ENCODE results near the gene CD59. TPM values are rescaled to one million over a fixed set of nuclear protein-coding genes. Genes with fewer than 3 reads are reported as not detected.

CD59 gene
- total RNA-seq, 1 donor: 345 TPM

- H3K27ac ChIP-seq (ENCODE audit: low read depth, low read length): no peak overlapping the region
- no peak overlapping the region for H2AFZ ChIP-seq (ENCODE audit: low read length)
- H4K20me1 ChIP-seq (ENCODE audit: insufficient read depth, low read length): no peaks in the 10 kb centered on the region
- no peak overlapping the region for H3K4me3 ChIP-seq (ENCODE audit: insufficient read depth, low read length)
- no peaks in the 10 kb centered on the region for H3K27me3 ChIP-seq (ENCODE audit: insufficient read depth, low read length)
- no peak for TF ChIP-seq CTCF (IDR thresholded peaks at IDR 0.05; ENCODE audit: extremely low read depth, low read depth, low read length)
- H3K9me3 ChIP-seq (ENCODE audit: low read depth, low read length): no peaks in the 10 kb centered on the region
- no peak overlapping the region for H3K4me2 ChIP-seq (ENCODE audit: insufficient read depth, low read length)
- no peak for DNase-seq (ENCODE audit: insufficient read length, low spot score, missing footprints)
- H3K79me2 ChIP-seq (ENCODE audit: insufficient read depth, low read length): no peaks in the 10 kb centered on the region
- H3K4me1 ChIP-seq (ENCODE audit: insufficient read depth, low read length): no peaks in the 10 kb centered on the region
- no peaks in the 10 kb centered on the region for H3K36me3 ChIP-seq (ENCODE audit: insufficient read depth, low read length)
Measured at GRCh38 chr11:33660962-33661361, 75.3 kb downstream of the CD59 start.

GRCh38 chr11:33659370-33660139 lies 76.7 kb downstream of the CD59 start:
- no peak for TF ChIP-seq CTCF (IDR thresholded peaks at IDR 0.05; ENCODE audit: extremely low read depth, low read depth, low read length)
- Histone ChIP-seq H3K27me3 (ENCODE audit: insufficient read depth, low read length) (no peaks in the 10 kb centered on the region), H3K27ac (ENCODE audit: low read depth, low read length) (no peak overlapping the region), H3K36me3 (ENCODE audit: insufficient read depth, low read length) (no peaks in the 10 kb centered on the region), H3K4me2 (ENCODE audit: insufficient read depth, low read length) (no peak overlapping the region), H3K4me3 (ENCODE audit: insufficient read depth, low read length) (no peak overlapping the region), H2AFZ (ENCODE audit: low read length) (no peak overlapping the region), H3K79me2 (ENCODE audit: insufficient read depth, low read length) (no peaks in the 10 kb centered on the region), H3K4me1 (ENCODE audit: insufficient read depth, low read length) (no peaks in the 10 kb centered on the region), H4K20me1 (ENCODE audit: insufficient read depth, low read length) (no peaks in the 10 kb centered on the region), H3K9me3 (ENCODE audit: low read depth, low read length) (no peaks in the 10 kb centered on the region)
- DNase-seq (ENCODE audit: insufficient read length, low spot score, missing footprints): no peak

- no peak for DNase-seq (ENCODE audit: insufficient read length, low spot score, missing footprints)
- no peaks in the 10 kb centered on the region for H3K79me2 ChIP-seq (ENCODE audit: insufficient read depth, low read length)
- no peaks in the 10 kb centered on the region for H3K27me3 ChIP-seq (ENCODE audit: insufficient read depth, low read length)
- no peaks in the 10 kb centered on the region for H3K36me3 ChIP-seq (ENCODE audit: insufficient read depth, low read length)
- H3K27ac ChIP-seq (ENCODE audit: low read depth, low read length): no peak overlapping the region
- no peak overlapping the region for H3K4me2 ChIP-seq (ENCODE audit: insufficient read depth, low read length)
- no peaks in the 10 kb centered on the region for H3K4me1 ChIP-seq (ENCODE audit: insufficient read depth, low read length)
- no peak overlapping the region for H3K4me3 ChIP-seq (ENCODE audit: insufficient read depth, low read length)
- no peak overlapping the region for H2AFZ ChIP-seq (ENCODE audit: low read length)
- no peak for TF ChIP-seq CTCF (IDR thresholded peaks at IDR 0.05; ENCODE audit: extremely low read depth, low read depth, low read length)
- H3K9me3 ChIP-seq (ENCODE audit: low read depth, low read length): no peaks in the 10 kb centered on the region
- no peaks in the 10 kb centered on the region for H4K20me1 ChIP-seq (ENCODE audit: insufficient read depth, low read length)
Measured at GRCh38 chr11:33658195-33658900, 77.9 kb downstream of the CD59 start.

DNA sequence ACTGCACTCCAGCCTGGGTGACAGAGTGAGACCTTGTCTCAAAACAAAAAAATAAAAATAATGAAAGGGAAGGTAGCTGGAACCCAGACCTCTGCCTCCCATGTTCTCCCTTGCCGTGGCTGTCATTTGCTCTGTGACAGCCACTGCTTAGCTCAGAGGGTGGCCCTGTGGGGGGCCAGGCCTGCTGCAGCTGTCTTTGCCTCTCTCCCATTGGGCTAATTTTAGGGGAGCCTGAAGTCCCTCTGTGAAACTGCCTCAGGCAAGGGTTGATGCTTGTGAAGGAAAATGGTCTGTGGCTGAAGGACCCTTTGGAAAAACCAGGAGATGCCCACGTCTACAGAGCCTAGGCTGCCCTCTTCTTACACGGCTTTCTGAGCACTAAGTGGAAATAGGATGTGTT lies 78.5 kb downstream of the CD59 start:
- Histone ChIP-seq H2AFZ (ENCODE audit: low read length) (no peak overlapping the region), H3K36me3 (ENCODE audit: insufficient read depth, low read length) (no peaks in the 10 kb centered on the region)

More for the DNA sequence above, 78.5 kb downstream of the CD59 start:
- Histone ChIP-seq H3K79me2 (ENCODE audit: insufficient read depth, low read length) (no peaks in the 10 kb centered on the region), H3K4me3 (ENCODE audit: insufficient read depth, low read length) (no peak overlapping the region), H3K4me1 (ENCODE audit: insufficient read depth, low read length) (no peaks in the 10 kb centered on the region), H3K9me3 (ENCODE audit: low read depth, low read length) (no peaks in the 10 kb centered on the region), H4K20me1 (ENCODE audit: insufficient read depth, low read length) (no peaks in the 10 kb centered on the region), H3K4me2 (ENCODE audit: insufficient read depth, low read length) (no peak overlapping the region), H3K27me3 (ENCODE audit: insufficient read depth, low read length) (no peaks in the 10 kb centered on the region), H3K27ac (ENCODE audit: low read depth, low read length) (no peak overlapping the region)
- no peak for TF ChIP-seq CTCF (IDR thresholded peaks at IDR 0.05; ENCODE audit: extremely low read depth, low read depth, low read length)
- no peak for DNase-seq (ENCODE audit: insufficient read length, low spot score, missing footprints)
